ENCODE data around the gene ATF7IP. TPM values are rescaled to one million over a fixed set of nuclear protein-coding genes. Genes with fewer than 3 reads are reported as not detected.

Gene ATF7IP
- polyA plus RNA-seq, 4 donors: 46.6 to 56.2 (median 53.8) TPM

Other genes starting within 250 kb of the ATF7IP start
- 10 to 100 TPM; 33.9 to 48.4 (median 39.7) TPM for gene PLBD1, start 202.2 kb downstream of the ATF7IP start, polyA plus RNA-seq (ENCODE audit: insufficient read length in 4 of 4)